Subcutaneous abdominal adipose tissue (tissue), 5 donors: ENCODE measurements around the gene LTBR.

Experiments used
- H3K27ac ChIP-seq: one replicate; pipeline ENCODE4 v1.7.0; 2013; ENCODE audit warnings: low read depth, mild to moderate bottlenecking, inconsistent platforms, low read length, moderate library complexity
- H3K27me3 ChIP-seq, 5 donors: one replicate each; pipeline ENCODE4 v1.7.0; 2013; ENCODE audit warnings: low read length in 5 of 5, inconsistent platforms in 1 of 5; ENCODE audit not compliant: control insufficient read depth in 5 of 5, insufficient read depth in 4 of 5
- H3K36me3 ChIP-seq, 5 donors: one replicate each; pipeline ENCODE4 v1.7.0; 2013; ENCODE audit warnings: low read length in 5 of 5; ENCODE audit not compliant: control insufficient read depth in 5 of 5, insufficient read depth in 5 of 5
- H3K4me1 ChIP-seq, 5 donors: one replicate each; pipeline ENCODE4 v1.7.0; 2013; ENCODE audit warnings: low read length in 5 of 5, mild to moderate bottlenecking in 3 of 5, moderate library complexity in 1 of 5; ENCODE audit not compliant: control insufficient read depth in 5 of 5, insufficient read depth in 5 of 5
- H3K4me3 ChIP-seq, 5 donors: one replicate each; pipeline ENCODE4 v1.7.0; 2013; ENCODE audit warnings: low read length in 5 of 5, low read depth in 1 of 5
- H3K9ac ChIP-seq, 5 donors: one replicate each; pipeline ENCODE4 v1.7.0; 2013; ENCODE audit warnings: low read length in 5 of 5, mild to moderate bottlenecking in 4 of 5, moderate library complexity in 3 of 5
- H3K9me3 ChIP-seq, 5 donors: one replicate each; pipeline ENCODE4 v1.7.0; 2013; ENCODE audit warnings: low read length in 5 of 5; ENCODE audit not compliant: control insufficient read depth in 5 of 5
- donor health status: healthy.
- donor health status: healthy.
- donor health status: healthy.
- donor health status: healthy.
- donor health status: healthy.

Gene LTBR

DNA sequence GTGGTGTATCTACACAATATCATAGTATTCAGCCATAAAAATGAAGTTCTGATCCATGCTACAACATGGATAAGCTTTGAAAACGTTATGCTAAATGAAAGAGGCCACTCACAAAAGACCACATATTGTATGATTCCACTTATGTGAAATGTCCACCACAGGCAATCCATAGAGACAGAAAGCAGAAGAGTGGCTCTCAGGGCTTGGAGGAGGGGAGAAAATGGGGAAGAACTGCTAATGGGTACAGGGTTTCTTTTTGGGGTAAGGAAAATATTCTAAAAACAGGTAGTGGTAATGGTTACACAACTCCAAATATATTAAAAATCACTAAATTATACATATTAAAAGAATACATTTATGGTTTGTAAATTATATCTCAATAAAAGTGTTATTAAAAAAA is 25.1 kb upstream of the LTBR start:
- no peak overlapping the region for H3K9ac ChIP-seq
- H3K27ac ChIP-seq = no peak overlapping the region
- H3K4me1 ChIP-seq = peaks cover 0 to 38% (median 28%) of the 10 kb centered on the region in 5 donors

DNA sequence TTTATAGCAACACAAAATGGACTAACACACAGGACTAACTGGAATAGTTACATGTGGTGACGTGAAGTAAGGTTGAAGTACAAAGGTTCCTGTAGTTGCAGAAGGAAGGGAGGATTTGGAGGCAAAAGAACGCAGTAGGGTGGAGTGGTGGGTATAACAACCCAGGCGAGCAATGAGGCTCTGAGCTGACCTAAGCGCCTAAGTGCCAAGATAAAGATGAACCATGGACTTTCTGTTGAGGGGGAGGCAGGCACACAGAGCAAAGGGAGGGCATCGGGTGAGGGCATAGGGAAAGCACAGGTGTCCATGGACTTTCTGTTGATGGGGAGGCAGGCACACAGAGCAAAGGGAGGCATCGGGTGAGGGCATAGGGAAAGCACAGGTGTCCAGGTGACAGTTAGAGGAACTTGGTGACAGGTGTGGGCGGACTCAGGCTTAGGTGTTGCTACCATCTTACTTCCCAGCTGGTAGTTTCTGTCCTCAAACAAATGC is 23.8 kb upstream of the LTBR start:
- Histone ChIP-seq H3K9me3 (no peaks in the 10 kb centered on the region), H3K27me3 (no peaks in the 10 kb centered on the region), H3K9ac (no peak overlapping the region), H3K27ac (no peak overlapping the region), H3K36me3 (no peaks in the 10 kb centered on the region), H3K4me3 (no peak overlapping the region), H3K4me1 (peaks cover 0 to 33% (median 23%) of the 10 kb centered on the region in 5 donors)

More for the DNA sequence above, 25.1 kb upstream of the LTBR start:
- Histone ChIP-seq H3K36me3 (no peaks in the 10 kb centered on the region), H3K27me3 (no peaks in the 10 kb centered on the region), H3K9me3 (no peaks in the 10 kb centered on the region), H3K4me3 (no peak overlapping the region)

DNA sequence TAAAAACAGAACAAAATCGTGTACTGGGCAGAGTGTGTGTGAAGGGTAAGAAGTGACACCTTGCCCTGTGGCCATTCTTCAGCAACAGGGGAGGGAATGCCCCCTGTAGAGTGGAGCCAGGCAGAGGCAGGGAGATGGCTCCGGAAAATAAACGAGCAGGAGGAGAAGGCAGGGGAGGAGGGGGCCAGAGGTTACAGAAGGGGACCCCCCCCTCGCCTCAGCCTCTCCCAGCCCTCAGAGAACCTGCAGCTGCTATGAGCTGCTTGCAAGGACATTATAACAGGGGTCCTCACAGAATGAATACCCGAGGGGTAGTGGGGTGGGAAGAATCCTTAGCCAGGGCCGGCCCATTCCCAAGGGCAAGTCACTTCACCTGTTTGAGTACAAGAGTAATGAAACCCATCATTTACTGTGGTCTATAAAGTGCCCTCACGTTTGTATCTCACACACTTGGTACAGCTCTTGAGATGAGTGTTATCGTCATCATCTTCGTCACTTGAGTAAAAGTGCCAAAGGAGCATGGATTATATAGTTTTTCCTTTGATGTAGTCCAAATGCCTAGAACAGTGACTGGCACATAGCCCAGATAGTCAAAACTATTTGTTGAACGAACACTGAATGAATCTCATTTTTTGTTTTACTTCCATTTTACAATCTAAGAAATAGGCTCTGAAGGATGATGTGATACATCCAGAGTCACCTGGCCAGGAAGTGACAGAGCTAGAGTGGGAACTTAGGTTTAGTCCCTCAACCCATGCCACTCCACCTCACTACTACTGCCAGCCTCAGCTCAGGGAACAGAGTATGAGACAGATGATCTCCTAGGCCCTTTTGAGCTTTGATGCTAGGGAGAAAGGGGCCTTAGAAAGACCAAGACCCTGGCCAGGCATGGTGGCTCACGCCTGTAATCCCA is 23.1 kb upstream of the LTBR start:
- H3K9me3 ChIP-seq = no peaks in the 10 kb centered on the region
- H3K27me3 ChIP-seq = no peaks in the 10 kb centered on the region
- H3K4me1 ChIP-seq = peaks cover 0 to 26% (median 18%) of the 10 kb centered on the region in 5 donors
- no peak overlapping the region for H3K4me3 ChIP-seq
- H3K9ac ChIP-seq = no peak overlapping the region
- no peak overlapping the region for H3K27ac ChIP-seq
- H3K36me3 ChIP-seq = no peaks in the 10 kb centered on the region

DNA sequence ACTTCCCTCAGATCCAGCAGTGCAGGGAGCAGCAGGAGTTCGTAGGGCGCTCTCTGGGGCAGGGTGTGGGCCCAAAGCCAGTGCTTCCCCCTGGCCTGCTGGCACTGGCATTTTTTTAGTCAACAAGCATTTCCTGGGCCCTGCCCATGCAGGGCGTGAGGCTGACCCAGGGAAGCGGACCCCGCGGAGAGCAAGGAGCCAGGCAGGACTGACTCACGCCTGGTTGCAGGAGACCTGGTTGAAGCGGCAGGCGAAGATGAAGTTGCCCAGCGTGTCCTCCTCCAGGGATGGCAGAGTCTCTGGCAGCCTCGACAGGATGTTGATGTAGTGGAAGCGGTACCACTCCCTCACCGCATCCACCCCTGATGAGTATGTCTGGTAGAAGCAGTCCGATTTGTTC is 22.1 kb upstream of the LTBR start:
- H3K27ac ChIP-seq = no peak overlapping the region
- H3K4me3 ChIP-seq = peak overlapping the region in 1 of 5 donors; percentile 13
- H3K9ac ChIP-seq = peak overlapping the region in 1 of 5 donors; percentile 41
- H3K9me3 ChIP-seq = no peaks in the 10 kb centered on the region
- no peaks in the 10 kb centered on the region for H3K36me3 ChIP-seq
- H3K27me3 ChIP-seq = no peaks in the 10 kb centered on the region
- peaks cover 0 to 24% (median 18%) of the 10 kb centered on the region in 5 donors for H3K4me1 ChIP-seq

DNA sequence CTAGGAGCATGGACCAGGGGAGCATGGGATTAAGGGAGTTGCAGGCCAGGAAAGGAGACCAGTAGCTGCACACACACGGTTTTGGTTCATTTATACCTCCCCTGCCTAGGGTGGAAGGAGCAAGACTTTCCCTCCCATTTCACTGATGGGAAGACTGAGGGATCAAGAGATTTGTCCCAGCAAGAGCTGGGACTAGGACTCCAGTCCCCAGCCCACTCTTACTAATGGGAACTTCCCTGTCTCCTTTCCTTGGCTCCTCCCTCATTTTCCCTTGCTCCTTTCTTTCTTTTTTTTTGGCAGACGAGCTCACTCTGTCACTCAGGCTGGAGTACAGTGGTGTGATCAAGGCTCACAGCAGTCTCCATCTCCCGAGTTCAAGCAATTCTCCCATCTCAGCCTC is 21.6 kb upstream of the LTBR start:
- Histone ChIP-seq H3K36me3 (no peaks in the 10 kb centered on the region), H3K27ac (no peak overlapping the region), H3K9ac (peak overlapping the region in 2 of 5 donors; percentile 35 to 41), H3K4me3 (peak overlapping the region in 1 of 5 donors; percentile 13), H3K27me3 (no peaks in the 10 kb centered on the region), H3K4me1 (peaks cover 0 to 24% (median 18%) of the 10 kb centered on the region in 5 donors), H3K9me3 (no peaks in the 10 kb centered on the region)

- Histone ChIP-seq H3K36me3 (no peaks in the 10 kb centered on the region), H3K27me3 (no peaks in the 10 kb centered on the region), H3K9me3 (no peaks in the 10 kb centered on the region), H3K4me3 (peak overlapping the region in 1 of 5 donors; percentile 83), H3K27ac (no peak overlapping the region), H3K4me1 (peaks cover 0 to 28% (median 18%) of the 10 kb centered on the region in 5 donors), H3K9ac (peak overlapping the region in 1 of 5 donors; percentile 63)
Measured at GRCh38 chr12:6363010-6363329, 21.0 kb upstream of the LTBR start.

DNA sequence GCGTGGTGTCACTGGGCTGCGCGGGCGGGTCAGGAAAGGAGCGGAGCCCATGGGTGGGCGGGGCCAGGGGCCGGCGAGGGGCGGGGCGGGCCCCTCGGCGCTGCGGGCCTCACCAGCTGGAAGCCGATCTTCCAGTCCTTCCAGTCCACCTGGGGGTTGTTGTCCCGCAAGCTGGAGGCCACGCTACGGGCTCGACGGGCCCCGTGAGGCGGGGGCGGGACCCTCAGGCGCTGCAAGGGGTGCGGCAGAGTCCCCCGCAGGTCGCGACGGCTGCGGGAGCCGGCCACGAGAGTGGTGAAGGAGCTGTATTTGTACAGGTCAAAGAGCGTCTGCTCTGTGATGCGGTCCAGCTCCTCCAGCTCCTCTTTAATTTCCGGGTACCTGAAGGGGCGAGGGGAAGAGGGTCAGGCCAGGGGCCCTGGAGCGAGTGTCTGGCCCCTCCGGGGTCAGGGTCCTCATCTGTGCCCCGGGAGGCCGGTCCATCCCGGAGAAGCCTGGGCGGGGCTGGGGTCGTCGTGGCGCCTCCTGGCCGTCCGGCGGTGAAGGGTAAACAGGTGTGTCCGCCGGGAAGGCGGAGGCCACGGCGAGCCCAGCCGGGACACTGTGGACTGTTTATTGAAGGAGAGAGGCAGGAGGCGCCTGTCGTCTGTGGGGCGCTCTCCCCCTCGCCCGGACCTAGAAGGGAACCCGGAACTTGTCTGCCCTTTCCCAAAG is 20.5 kb upstream of the LTBR start:
- Histone ChIP-seq H3K4me1 (peaks cover 0 to 33% (median 18%) of the 10 kb centered on the region in 5 donors), H3K36me3 (no peaks in the 10 kb centered on the region), H3K27me3 (no peaks in the 10 kb centered on the region), H3K4me3 (peak overlapping the region in 4 of 5 donors; percentile 61 to 84 (median 80)), H3K9me3 (no peaks in the 10 kb centered on the region), H3K9ac (peak overlapping the region; percentile 19 to 88 (median 78)), H3K27ac (peak overlapping the region; percentile 70)

- peak overlapping the region; percentile 19 to 88 (median 78) for H3K9ac ChIP-seq
Measured at GRCh38 chr12:6364044-6364374, 20.0 kb upstream of the LTBR start.

GRCh38 chr12:6367065-6367968 is 16.6 kb upstream of the LTBR start:
- Histone ChIP-seq H3K27ac (peak overlapping the region; percentile 57), H3K4me1 (peaks cover 0 to 29% (median 18%) of the 10 kb centered on the region in 5 donors), H3K9ac (no peak overlapping the region), H3K4me3 (no peak overlapping the region), H3K36me3 (no peaks in the 10 kb centered on the region), H3K9me3 (no peaks in the 10 kb centered on the region), H3K27me3 (no peaks in the 10 kb centered on the region)

More at GRCh38 chr12:6364044-6364374, 20.0 kb upstream of the LTBR start:
- Histone ChIP-seq H3K4me3 (peak overlapping the region in 4 of 5 donors; percentile 61 to 84 (median 80)), H3K27me3 (no peaks in the 10 kb centered on the region), H3K36me3 (no peaks in the 10 kb centered on the region), H3K9me3 (no peaks in the 10 kb centered on the region), H3K27ac (peak overlapping the region; percentile 70), H3K4me1 (peaks cover 0 to 38% (median 18%) of the 10 kb centered on the region in 5 donors)
